Measurements from ENCODE around the gene AKAIN1.

The AKAIN1 gene

GRCh38 chr18:5103693-5104092, 93.4 kb downstream of the AKAIN1 start:
- no peaks in the 10 kb centered on the region for H3K36me3 Mint-ChIP-seq (ENCODE audit: low read depth)
- no peak overlapping the region for H3K27ac Mint-ChIP-seq
- H3K9me3 Mint-ChIP-seq = no peaks in the 10 kb centered on the region
- no peak for TF ChIP-seq CTCF (IDR thresholded peaks at IDR 0.05; ENCODE audit: unreplicated experiment in 3 of 3)
- H3K27me3 Mint-ChIP-seq (ENCODE audit: low read depth) = no peaks in the 10 kb centered on the region
- H3K4me1 Mint-ChIP-seq = no peaks in the 10 kb centered on the region
- no peak overlapping the region for H3K4me3 Mint-ChIP-seq

- no peaks in the 10 kb centered on the region for H3K36me3 Mint-ChIP-seq (ENCODE audit: low read depth)
- H3K27me3 Mint-ChIP-seq (ENCODE audit: low read depth) = no peaks in the 10 kb centered on the region
- no peak overlapping the region for H3K27ac Mint-ChIP-seq
- H3K9me3 Mint-ChIP-seq = no peaks in the 10 kb centered on the region
- TF ChIP-seq CTCF (IDR thresholded peaks at IDR 0.05; ENCODE audit: unreplicated experiment in 3 of 3) = no peak
- no peak overlapping the region for H3K4me3 Mint-ChIP-seq
- no peaks in the 10 kb centered on the region for H3K4me1 Mint-ChIP-seq
Observed at GRCh38 chr18:5103286-5103685, 93.8 kb downstream of the AKAIN1 start.

GRCh38 chr18:5097116-5097703, 99.8 kb downstream of the AKAIN1 start:
- Mint-ChIP-seq H3K27ac (no peak overlapping the region), H3K9me3 (no peaks in the 10 kb centered on the region), H3K4me1 (no peaks in the 10 kb centered on the region), H3K36me3 (ENCODE audit: low read depth) (no peaks in the 10 kb centered on the region), H3K27me3 (ENCODE audit: low read depth) (no peaks in the 10 kb centered on the region), H3K4me3 (no peak overlapping the region)
- TF ChIP-seq CTCF (IDR thresholded peaks at IDR 0.05; ENCODE audit: unreplicated experiment in 3 of 3) = no peak

GRCh38 chr18:5095239-5095638, 101.8 kb downstream of the AKAIN1 start:
- H3K4me1 Mint-ChIP-seq = no peaks in the 10 kb centered on the region
- no peak overlapping the region for H3K27ac Mint-ChIP-seq
- no peak for TF ChIP-seq CTCF (IDR thresholded peaks at IDR 0.05; ENCODE audit: unreplicated experiment in 3 of 3)
- no peaks in the 10 kb centered on the region for H3K27me3 Mint-ChIP-seq (ENCODE audit: low read depth)
- H3K9me3 Mint-ChIP-seq = no peaks in the 10 kb centered on the region
- no peaks in the 10 kb centered on the region for H3K36me3 Mint-ChIP-seq (ENCODE audit: low read depth)
- no peak overlapping the region for H3K4me3 Mint-ChIP-seq

- Mint-ChIP-seq H3K27ac (no peak overlapping the region), H3K9me3 (peaks cover under 1% of the 10 kb centered on the region), H3K4me3 (no peak overlapping the region), H3K36me3 (ENCODE audit: low read depth) (no peaks in the 10 kb centered on the region), H3K27me3 (ENCODE audit: low read depth) (no peaks in the 10 kb centered on the region), H3K4me1 (no peaks in the 10 kb centered on the region)
- no peak for TF ChIP-seq CTCF (IDR thresholded peaks at IDR 0.05; ENCODE audit: unreplicated experiment in 3 of 3)
Observed at GRCh38 chr18:5093902-5094301, 103.2 kb downstream of the AKAIN1 start.

All from nephron (organoid).